Measurements from ENCODE around the gene INO80E. TPM values are rescaled to one million over a fixed set of nuclear protein-coding genes. Genes with fewer than 3 reads are reported as not detected.
A peak's percentile ranks its signal among the peaks of the same experiment; 100 is the strongest.

Gene INO80E
- polyA plus RNA-seq, 1 of the 3 experiments (the other 2 are of a cell fraction), result 46.6 TPM

- 22% methylated on average over 5 of the region's 5 CpGs for WGBS (ENCODE audit: low lambda C conversion rate)
- no peak for DNase-seq
- TF ChIP-seq TCF12 (IDR thresholded peaks at IDR 0.05), result no peak
- TF ChIP-seq CTCF (IDR thresholded peaks at IDR 0.05), result peak; percentile 69
- peak; percentile 71 for TF ChIP-seq RAD21 (IDR thresholded peaks at IDR 0.05; ENCODE audit: low read length)
- 0 out of 2 replicates have a peak, but pooled peaks have one; percentile 8 for TF ChIP-seq SMC3 (IDR thresholded peaks at IDR 0.05; ENCODE audit: low read depth, low read length)
- no peak overlapping the region for H3K27ac ChIP-seq (ENCODE audit: low read depth in 2 of 2, low read length in 1 of 2)
- H3K4me1 ChIP-seq (ENCODE audit: control insufficient read depth in 1 of 2, insufficient read depth in 2 of 2, low read depth in 1 of 2, low read length in 1 of 2), result no peaks in the 10 kb centered on the region
- H3K36me3 ChIP-seq (replicated peaks in 1 of 2; ENCODE audit: control insufficient read depth in 1 of 2, insufficient read depth in 2 of 2, low read length in 1 of 2), result no peaks in the 10 kb centered on the region
- H3K4me3 ChIP-seq (ENCODE audit: low read depth in 2 of 2, low read length in 1 of 2), result no peak overlapping the region
- no peak overlapping the region for H3K4me2 ChIP-seq
- CTCF ChIA-PET, result interaction anchor here (0.7 to 4.0 kb wide), 12 partner anchors 8 to 71 kb away, joined by 3 to 30 read pairs (median 4); partner anchors contain the start of genes TBX6 and TLCD3B
- no peaks in the 10 kb centered on the region for H3K79me2 ChIP-seq (ENCODE audit: insufficient read depth)
- H3K9me2 ChIP-seq, result no peaks in the 10 kb centered on the region
- no peak overlapping the region for H3K9ac ChIP-seq
- H3K27me3 ChIP-seq (ENCODE audit: insufficient read depth), result no peaks in the 10 kb centered on the region
- H3K9me3 ChIP-seq, result no peaks in the 10 kb centered on the region
- POLR2A ChIA-PET, result interaction anchor here (1.3 kb wide), 1 partner anchor 11 kb away, joined by 5 read pairs; a partner anchor contains a TSS
- no peaks in the 10 kb centered on the region for H4K20me1 ChIP-seq (ENCODE audit: insufficient read depth)
- no peak overlapping the region for H2AFZ ChIP-seq (ENCODE audit: low read depth)
- H3F3A ChIP-seq (replicated peaks; ENCODE audit: insufficient read depth), result no peaks in the 10 kb centered on the region
Measured at GRCh38 chr16:30041841-30042240, 45.8 kb downstream of the INO80E start.

GRCh38 chr16:30046178-30046577 lies 50.1 kb downstream of the INO80E start:
- H3K27ac ChIP-seq (ENCODE audit: low read depth in 2 of 2, low read length in 1 of 2), result no peak overlapping the region
- no peaks in the 10 kb centered on the region for H3K36me3 ChIP-seq (replicated peaks in 1 of 2; ENCODE audit: control insufficient read depth in 1 of 2, insufficient read depth in 2 of 2, low read length in 1 of 2)
- no peaks in the 10 kb centered on the region for H3K9me3 ChIP-seq
- H4K20me1 ChIP-seq (ENCODE audit: insufficient read depth), result no peaks in the 10 kb centered on the region
- no peak overlapping the region for H3K4me3 ChIP-seq (ENCODE audit: low read depth in 2 of 2, low read length in 1 of 2)
- H3F3A ChIP-seq (replicated peaks; ENCODE audit: insufficient read depth), result peaks cover 2% of the 10 kb centered on the region
- POLR2A ChIA-PET, result no interaction called here
- WGBS (ENCODE audit: low lambda C conversion rate), result 83% methylated on average over 7 of the region's 8 CpGs
- no peaks in the 10 kb centered on the region for H3K4me1 ChIP-seq (ENCODE audit: control insufficient read depth in 1 of 2, insufficient read depth in 2 of 2, low read depth in 1 of 2, low read length in 1 of 2)
- H3K4me2 ChIP-seq, result no peak overlapping the region
- no peak for TF ChIP-seq TAF1 (IDR thresholded peaks at IDR 0.05; ENCODE audit: borderline replicate concordance, low read depth, low read length)
- TF ChIP-seq POLR2AphosphoS5 (IDR thresholded peaks at IDR 0.05; ENCODE audit: low read depth, low read length), result no peak
- no peak for TF ChIP-seq PBX3 (IDR thresholded peaks at IDR 0.05)
- TF ChIP-seq USF2 (IDR thresholded peaks at IDR 0.05; ENCODE audit: borderline replicate concordance, low read depth, low read length), result no peak
- TF ChIP-seq EZH2phosphoT487 (IDR thresholded peaks at IDR 0.05; ENCODE audit: borderline replicate concordance, low read depth), result no peak
- no peak for TF ChIP-seq RFX5 (IDR thresholded peaks at IDR 0.05; ENCODE audit: low read length)
- no peak for TF ChIP-seq NRF1 (IDR thresholded peaks at IDR 0.05; ENCODE audit: low read depth, low read length)
- no peak overlapping the region for H3K9ac ChIP-seq
- no peak overlapping the region for H2AFZ ChIP-seq (ENCODE audit: low read depth)
- no peaks in the 10 kb centered on the region for H3K9me2 ChIP-seq
- DNase-seq, result no peak
- H3K27me3 ChIP-seq (ENCODE audit: insufficient read depth), result no peaks in the 10 kb centered on the region
- H3K79me2 ChIP-seq (ENCODE audit: insufficient read depth), result no peaks in the 10 kb centered on the region
- CTCF ChIA-PET, result interaction anchor here (6.1 kb wide), 1 partner anchor 14 kb away, joined by 31 read pairs; the partner anchor contains the start of gene TLCD3B

All from SK-N-SH (cell line).